Measurements from ENCODE around the gene TUBG1.

- no peak for TF ChIP-seq TAF1 (IDR thresholded peaks at IDR 0.05; ENCODE audit: borderline replicate concordance, insufficient read depth, low read length)
- TF ChIP-seq, protein P1, sequence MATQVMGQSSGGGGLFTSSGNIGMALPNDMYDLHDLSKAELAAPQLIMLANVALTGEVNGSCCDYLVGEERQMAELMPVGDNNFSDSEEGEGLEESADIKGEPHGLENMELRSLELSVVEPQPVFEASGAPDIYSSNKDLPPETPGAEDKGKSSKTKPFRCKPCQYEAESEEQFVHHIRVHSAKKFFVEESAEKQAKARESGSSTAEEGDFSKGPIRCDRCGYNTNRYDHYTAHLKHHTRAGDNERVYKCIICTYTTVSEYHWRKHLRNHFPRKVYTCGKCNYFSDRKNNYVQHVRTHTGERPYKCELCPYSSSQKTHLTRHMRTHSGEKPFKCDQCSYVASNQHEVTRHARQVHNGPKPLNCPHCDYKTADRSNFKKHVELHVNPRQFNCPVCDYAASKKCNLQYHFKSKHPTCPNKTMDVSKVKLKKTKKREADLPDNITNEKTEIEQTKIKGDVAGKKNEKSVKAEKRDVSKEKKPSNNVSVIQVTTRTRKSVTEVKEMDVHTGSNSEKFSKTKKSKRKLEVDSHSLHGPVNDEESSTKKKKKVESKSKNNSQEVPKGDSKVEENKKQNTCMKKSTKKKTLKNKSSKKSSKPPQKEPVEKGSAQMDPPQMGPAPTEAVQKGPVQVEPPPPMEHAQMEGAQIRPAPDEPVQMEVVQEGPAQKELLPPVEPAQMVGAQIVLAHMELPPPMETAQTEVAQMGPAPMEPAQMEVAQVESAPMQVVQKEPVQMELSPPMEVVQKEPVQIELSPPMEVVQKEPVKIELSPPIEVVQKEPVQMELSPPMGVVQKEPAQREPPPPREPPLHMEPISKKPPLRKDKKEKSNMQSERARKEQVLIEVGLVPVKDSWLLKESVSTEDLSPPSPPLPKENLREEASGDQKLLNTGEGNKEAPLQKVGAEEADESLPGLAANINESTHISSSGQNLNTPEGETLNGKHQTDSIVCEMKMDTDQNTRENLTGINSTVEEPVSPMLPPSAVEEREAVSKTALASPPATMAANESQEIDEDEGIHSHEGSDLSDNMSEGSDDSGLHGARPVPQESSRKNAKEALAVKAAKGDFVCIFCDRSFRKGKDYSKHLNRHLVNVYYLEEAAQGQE (IDR thresholded peaks at IDR 0.05; ENCODE audit: insufficient read depth in 1 of 2, low read depth in 2 of 2, low read length in 2 of 2) = no peak
Observed at GRCh38 chr17:42613699-42614295, 4.3 kb downstream of the TUBG1 start.

All from PFSK-1 (cell line).